Measurements from ENCODE around the gene LAMTOR4. TPM values are rescaled to one million over a fixed set of nuclear protein-coding genes. Genes with fewer than 3 reads are reported as not detected.

LAMTOR4 gene
- polyA plus RNA-seq, 2 donors: 85.7 to 138 TPM

- no peaks in the 10 kb centered on the region for H3K9me3 ChIP-seq (ENCODE audit: control insufficient read depth in 2 of 2, insufficient read depth in 1 of 2, low read depth in 1 of 2, low read length in 1 of 2)
- no peaks in the 10 kb centered on the region for H3K27me3 ChIP-seq (ENCODE audit: control insufficient read depth in 1 of 2, insufficient read depth in 2 of 2, low read length in 2 of 2)
- peaks cover 13 to 28% of the 10 kb centered on the region in 2 donors for H3K36me3 ChIP-seq (ENCODE audit: control insufficient read depth in 2 of 2, insufficient read depth in 2 of 2, low read length in 1 of 2)
- WGBS, 2 donors: 0 to 1% methylated on average over 81 to 87 of the region's 87 CpGs
- peaks cover 4 to 12% of the 10 kb centered on the region in 2 donors for H3K4me1 ChIP-seq (ENCODE audit: control insufficient read depth in 2 of 2, insufficient read depth in 2 of 2, low read length in 1 of 2)
- peak within 1 kb of the TSS; percentile 80 to 82 for H3K4me3 ChIP-seq (ENCODE audit: low read depth in 1 of 2, low read length in 2 of 2)
- peak within 1 kb of the TSS; percentile 67 to 75 for H3K27ac ChIP-seq (ENCODE audit: low read depth in 2 of 2, low read length in 1 of 2)
These were observed 9.7 kb downstream of the LAMTOR4 start, which contains the start of gene TRAPPC14 for GRCh38 chr7:100158229-100159098. TRAPPC14 (minus strand) TSS chr7:100158723; CDS start chr7:100158499, 224 bp downstream.

GRCh38 chr7:100159099-100159623 is 10.4 kb downstream of the LAMTOR4 start:
- Histone ChIP-seq H3K36me3 (ENCODE audit: control insufficient read depth in 2 of 2, insufficient read depth in 2 of 2, low read length in 1 of 2) (peaks cover 6 to 22% of the 10 kb centered on the region in 2 donors), H3K4me1 (ENCODE audit: control insufficient read depth in 2 of 2, insufficient read depth in 2 of 2, low read length in 1 of 2) (peaks cover 4 to 15% of the 10 kb centered on the region in 2 donors), H3K4me3 (ENCODE audit: low read depth in 1 of 2, low read length in 2 of 2) (peak overlapping the region; percentile 80 to 82), H3K9me3 (ENCODE audit: control insufficient read depth in 2 of 2, insufficient read depth in 1 of 2, low read depth in 1 of 2, low read length in 1 of 2) (no peaks in the 10 kb centered on the region), H3K27me3 (ENCODE audit: control insufficient read depth in 1 of 2, insufficient read depth in 2 of 2, low read length in 2 of 2) (no peaks in the 10 kb centered on the region), H3K27ac (ENCODE audit: low read depth in 2 of 2, low read length in 1 of 2) (peak overlapping the region; percentile 67 to 75)
- WGBS, 2 donors: 60 to 62% methylated on average over 7 of the region's 7 CpGs

- Histone ChIP-seq H3K9me3 (ENCODE audit: control insufficient read depth in 2 of 2, insufficient read depth in 1 of 2, low read depth in 1 of 2, low read length in 1 of 2) (no peaks in the 10 kb centered on the region), H3K27ac (ENCODE audit: low read depth in 2 of 2, low read length in 1 of 2) (no peak overlapping the region), H3K4me1 (ENCODE audit: control insufficient read depth in 2 of 2, insufficient read depth in 2 of 2, low read length in 1 of 2) (peaks cover 4 to 16% of the 10 kb centered on the region in 2 donors), H3K4me3 (ENCODE audit: low read depth in 1 of 2, low read length in 2 of 2) (no peak overlapping the region), H3K36me3 (ENCODE audit: control insufficient read depth in 2 of 2, insufficient read depth in 2 of 2, low read length in 1 of 2) (peaks cover 6 to 16% of the 10 kb centered on the region in 2 donors), H3K27me3 (ENCODE audit: control insufficient read depth in 1 of 2, insufficient read depth in 2 of 2, low read length in 2 of 2) (no peaks in the 10 kb centered on the region)
- 90 to 92% methylated on average over 18 of the region's 18 CpGs for WGBS, 2 donors
These were observed 11.3 kb downstream of the LAMTOR4 start for GRCh38 chr7:100160067-100160466.

- no peaks in the 10 kb centered on the region for H3K36me3 ChIP-seq (ENCODE audit: control insufficient read depth in 2 of 2, insufficient read depth in 2 of 2, low read length in 1 of 2)
- H3K27me3 ChIP-seq (ENCODE audit: control insufficient read depth in 1 of 2, insufficient read depth in 2 of 2, low read length in 2 of 2): no peaks in the 10 kb centered on the region
- H3K4me1 ChIP-seq (ENCODE audit: control insufficient read depth in 2 of 2, insufficient read depth in 2 of 2, low read length in 1 of 2): peaks cover 8 to 9% of the 10 kb centered on the region in 2 donors
- WGBS, 2 donors: 42 to 48% methylated on average over 6 of the region's 6 CpGs
- H3K27ac ChIP-seq (ENCODE audit: low read depth in 2 of 2, low read length in 1 of 2): peak overlapping the region; percentile 9 to 82
- no peaks in the 10 kb centered on the region for H3K9me3 ChIP-seq (ENCODE audit: control insufficient read depth in 2 of 2, insufficient read depth in 1 of 2, low read depth in 1 of 2, low read length in 1 of 2)
- no peak overlapping the region for H3K4me3 ChIP-seq (ENCODE audit: low read depth in 1 of 2, low read length in 2 of 2)
These were observed 14.4 kb downstream of the LAMTOR4 start for GRCh38 chr7:100163006-100163531.

GRCh38 chr7:100163871-100164270 is 15.2 kb downstream of the LAMTOR4 start:
- Histone ChIP-seq H3K4me3 (ENCODE audit: low read depth in 1 of 2, low read length in 2 of 2) (no peak overlapping the region), H3K27me3 (ENCODE audit: control insufficient read depth in 1 of 2, insufficient read depth in 2 of 2, low read length in 2 of 2) (no peaks in the 10 kb centered on the region), H3K36me3 (ENCODE audit: control insufficient read depth in 2 of 2, insufficient read depth in 2 of 2, low read length in 1 of 2) (no peaks in the 10 kb centered on the region), H3K9me3 (ENCODE audit: control insufficient read depth in 2 of 2, insufficient read depth in 1 of 2, low read depth in 1 of 2, low read length in 1 of 2) (no peaks in the 10 kb centered on the region), H3K27ac (ENCODE audit: low read depth in 2 of 2, low read length in 1 of 2) (peak overlapping the region; percentile 18 to 38), H3K4me1 (ENCODE audit: control insufficient read depth in 2 of 2, insufficient read depth in 2 of 2, low read length in 1 of 2) (peaks cover 9 to 11% of the 10 kb centered on the region in 2 donors)
- 89 to 92% methylated on average over 5 of the region's 5 CpGs for WGBS, 2 donors

- Histone ChIP-seq H3K36me3 (ENCODE audit: control insufficient read depth in 2 of 2, insufficient read depth in 2 of 2, low read length in 1 of 2) (no peaks in the 10 kb centered on the region), H3K27me3 (ENCODE audit: control insufficient read depth in 1 of 2, insufficient read depth in 2 of 2, low read length in 2 of 2) (no peaks in the 10 kb centered on the region), H3K27ac (ENCODE audit: low read depth in 2 of 2, low read length in 1 of 2) (no peak overlapping the region), H3K9me3 (ENCODE audit: control insufficient read depth in 2 of 2, insufficient read depth in 1 of 2, low read depth in 1 of 2, low read length in 1 of 2) (no peaks in the 10 kb centered on the region), H3K4me1 (ENCODE audit: control insufficient read depth in 2 of 2, insufficient read depth in 2 of 2, low read length in 1 of 2) (peaks cover 7 to 11% of the 10 kb centered on the region in 2 donors), H3K4me3 (ENCODE audit: low read depth in 1 of 2, low read length in 2 of 2) (no peak overlapping the region)
- WGBS, 2 donors: 67 to 78% methylated on average over 16 of the region's 16 CpGs
These were observed 17.7 kb downstream of the LAMTOR4 start for GRCh38 chr7:100166317-100166940.

- H3K4me3 ChIP-seq (ENCODE audit: low read depth in 1 of 2, low read length in 2 of 2): peak overlapping the region in 1 of 2 donors; percentile 35
- H3K36me3 ChIP-seq (ENCODE audit: control insufficient read depth in 2 of 2, insufficient read depth in 2 of 2, low read length in 1 of 2): no peaks in the 10 kb centered on the region
- no peaks in the 10 kb centered on the region for H3K27me3 ChIP-seq (ENCODE audit: control insufficient read depth in 1 of 2, insufficient read depth in 2 of 2, low read length in 2 of 2)
- no peaks in the 10 kb centered on the region for H3K9me3 ChIP-seq (ENCODE audit: control insufficient read depth in 2 of 2, insufficient read depth in 1 of 2, low read depth in 1 of 2, low read length in 1 of 2)
- H3K27ac ChIP-seq (ENCODE audit: low read depth in 2 of 2, low read length in 1 of 2): no peak overlapping the region
- WGBS, 2 donors: 53 to 58% methylated on average over 14 of the region's 14 CpGs
- H3K4me1 ChIP-seq (ENCODE audit: control insufficient read depth in 2 of 2, insufficient read depth in 2 of 2, low read length in 1 of 2): peaks cover 11% of the 10 kb centered on the region in 2 donors
These were observed 18.5 kb downstream of the LAMTOR4 start for GRCh38 chr7:100166970-100167911.

- Histone ChIP-seq H3K36me3 (ENCODE audit: control insufficient read depth in 2 of 2, insufficient read depth in 2 of 2, low read length in 1 of 2) (no peaks in the 10 kb centered on the region), H3K4me3 (ENCODE audit: low read depth in 1 of 2, low read length in 2 of 2) (peak overlapping the region; percentile 35 to 47), H3K4me1 (ENCODE audit: control insufficient read depth in 2 of 2, insufficient read depth in 2 of 2, low read length in 1 of 2) (peaks cover 11% of the 10 kb centered on the region in 2 donors), H3K9me3 (ENCODE audit: control insufficient read depth in 2 of 2, insufficient read depth in 1 of 2, low read depth in 1 of 2, low read length in 1 of 2) (no peaks in the 10 kb centered on the region), H3K27me3 (ENCODE audit: control insufficient read depth in 1 of 2, insufficient read depth in 2 of 2, low read length in 2 of 2) (no peaks in the 10 kb centered on the region), H3K27ac (ENCODE audit: low read depth in 2 of 2, low read length in 1 of 2) (peak overlapping the region; percentile 71 to 86)
- WGBS, 2 donors: 2 to 6% methylated on average over 7 to 11 of the region's 11 CpGs
These were observed 19.2 kb downstream of the LAMTOR4 start for GRCh38 chr7:100167912-100168323.
